GM20000 (cell line): Measurements from ENCODE around the gene KIF26B.

Experiments
- DNase-seq: peaks from one replicate; pipeline ENCODE4 v3.0.0; 2012; ENCODE audit warnings: low spot score
- CTCF ChIP-seq: IDR thresholded peaks from 2 replicates; pipeline ENCODE4 v1.5.1; 2012; ENCODE audit warnings: mild to moderate bottlenecking, control low read depth; ENCODE audit errors: extremely low read depth, missing control alignments

KIF26B gene

GRCh38 chr1:245255783-245256182 is 101.0 kb downstream of the KIF26B start:
- TF ChIP-seq CTCF, result no peak
- DNase-seq, result no peak

- no peak for TF ChIP-seq CTCF
- no peak for DNase-seq
These were observed 101.7 kb downstream of the KIF26B start for GRCh38 chr1:245256528-245256927.

GRCh38 chr1:245258271-245258920 is 103.6 kb downstream of the KIF26B start:
- DNase-seq, result no peak
- TF ChIP-seq CTCF, result no peak

GRCh38 chr1:245260110-245260882 is 105.5 kb downstream of the KIF26B start:
- TF ChIP-seq CTCF, result no peak
- DNase-seq, result no peak

GRCh38 chr1:245260883-245261282 is 106.1 kb downstream of the KIF26B start:
- no peak for TF ChIP-seq CTCF
- no peak for DNase-seq

GRCh38 chr1:245261786-245262185 is 107.0 kb downstream of the KIF26B start:
- DNase-seq, result no peak
- TF ChIP-seq CTCF, result no peak

GRCh38 chr1:245263529-245264095 is 108.8 kb downstream of the KIF26B start:
- TF ChIP-seq CTCF, result no peak

More at GRCh38 chr1:245263529-245264095, 108.8 kb downstream of the KIF26B start:
- no peak for DNase-seq
